ENCODE data around the gene TRIM54. TPM values are rescaled to one million over a fixed set of nuclear protein-coding genes. Genes with fewer than 3 reads are reported as not detected.

TRIM54 gene
- total RNA-seq, 1 donor from 2014 or later: 2.5 TPM

- Histone ChIP-seq H3K36me3 (no peaks in the 10 kb centered on the region), H3K4me3 (no peak within 1 kb of the TSS), H3K9me3 (no peaks in the 10 kb centered on the region), H3K27ac (no peak within 1 kb of the TSS), H3K4me1 (no peaks in the 10 kb centered on the region), H3K27me3 (no peaks in the 10 kb centered on the region)
- TF ChIP-seq POLR2AphosphoS5 (IDR thresholded peaks at IDR 0.05; ENCODE audit: insufficient read depth in 1 of 2, low read depth in 1 of 2) (no peak), CTCF (IDR thresholded peaks at IDR 0.05) (no peak), POLR2A (IDR thresholded peaks at IDR 0.05) (no peak)
- intact Hi-C loops (cut with DNase I): loop anchor here (2.0 kb wide), 1 partner anchor 25 kb away; no protein-coding TSS in a partner anchor
- DNase-seq (ENCODE audit: extremely low spot score in 2 of 2): no peak
Observed at GRCh38 chr2:27275211-27276150, 6.7 kb upstream of the TRIM54 start, which contains the start of gene DNAJC5G. DNAJC5G (plus strand) TSS chr2:27275433; CDS start chr2:27276729, 1,296 bp downstream.

- no peak for TF ChIP-seq POLR2AphosphoS5 (IDR thresholded peaks at IDR 0.05; ENCODE audit: insufficient read depth in 1 of 2, low read depth in 1 of 2)
- TF ChIP-seq CTCF (IDR thresholded peaks at IDR 0.05): no peak
- no peak for TF ChIP-seq POLR2A (IDR thresholded peaks at IDR 0.05)
- intact Hi-C loops (cut with DNase I): no loop called here
- no peaks in the 10 kb centered on the region for H3K4me1 ChIP-seq
- DNase-seq (ENCODE audit: extremely low spot score in 2 of 2): no peak
- no peak overlapping the region for H3K27ac ChIP-seq
- H3K9me3 ChIP-seq: no peaks in the 10 kb centered on the region
- H3K27me3 ChIP-seq: no peaks in the 10 kb centered on the region
- H3K4me3 ChIP-seq: no peak overlapping the region
- no peaks in the 10 kb centered on the region for H3K36me3 ChIP-seq
Observed at GRCh38 chr2:27278010-27278409, 4.2 kb upstream of the TRIM54 start.

- intact Hi-C loops (cut with DNase I): loop anchor here (5.0 kb wide), 1 partner anchor 184 kb away; no protein-coding TSS in a partner anchor
- no peaks in the 10 kb centered on the region for H3K9me3 ChIP-seq
- H3K27ac ChIP-seq: no peak overlapping the region
- DNase-seq (ENCODE audit: extremely low spot score in 2 of 2): no peak
- no peak overlapping the region for H3K4me3 ChIP-seq
- H3K27me3 ChIP-seq: no peaks in the 10 kb centered on the region
- no peaks in the 10 kb centered on the region for H3K4me1 ChIP-seq
- TF ChIP-seq POLR2A (IDR thresholded peaks at IDR 0.05) (no peak), POLR2AphosphoS5 (IDR thresholded peaks at IDR 0.05; ENCODE audit: insufficient read depth in 1 of 2, low read depth in 1 of 2) (no peak), CTCF (IDR thresholded peaks at IDR 0.05) (no peak)
- H3K36me3 ChIP-seq: no peaks in the 10 kb centered on the region
Observed at GRCh38 chr2:27280826-27281225, 1.4 kb upstream of the TRIM54 start.

GRCh38 chr2:27281442-27281841 is 787 bp upstream of the TRIM54 start:
- no peaks in the 10 kb centered on the region for H3K27me3 ChIP-seq
- intact Hi-C loops (cut with DNase I): loop anchor here (5.0 kb wide), 1 partner anchor 184 kb away; no protein-coding TSS in a partner anchor
- no peak for TF ChIP-seq POLR2AphosphoS5 (IDR thresholded peaks at IDR 0.05; ENCODE audit: insufficient read depth in 1 of 2, low read depth in 1 of 2)
- no peak for TF ChIP-seq POLR2A (IDR thresholded peaks at IDR 0.05)
- TF ChIP-seq CTCF (IDR thresholded peaks at IDR 0.05): no peak
- H3K27ac ChIP-seq: no peak overlapping the region
- no peak overlapping the region for H3K4me3 ChIP-seq
- no peaks in the 10 kb centered on the region for H3K36me3 ChIP-seq
- no peak for DNase-seq (ENCODE audit: extremely low spot score in 2 of 2)
- no peaks in the 10 kb centered on the region for H3K9me3 ChIP-seq
- no peaks in the 10 kb centered on the region for H3K4me1 ChIP-seq

GRCh38 chr2:27282892-27283291 is 663 bp downstream of the TRIM54 start:
- no peak for DNase-seq (ENCODE audit: extremely low spot score in 2 of 2)
- Histone ChIP-seq H3K9me3 (no peaks in the 10 kb centered on the region), H3K27ac (no peak overlapping the region), H3K4me3 (no peak overlapping the region), H3K27me3 (no peaks in the 10 kb centered on the region), H3K36me3 (no peaks in the 10 kb centered on the region), H3K4me1 (no peaks in the 10 kb centered on the region)
- TF ChIP-seq POLR2A (IDR thresholded peaks at IDR 0.05): no peak
- TF ChIP-seq CTCF (IDR thresholded peaks at IDR 0.05): no peak
- no peak for TF ChIP-seq POLR2AphosphoS5 (IDR thresholded peaks at IDR 0.05; ENCODE audit: insufficient read depth in 1 of 2, low read depth in 1 of 2)
- intact Hi-C loops (cut with DNase I): loop anchor here (5.0 kb wide), 1 partner anchor 186 kb away; no protein-coding TSS in a partner anchor

All from vagina (tissue), 2 donors.